Measurements from ENCODE around the gene PRMT3.
"Not testable (repeated sequence)": the region's sequence is repeated elsewhere in the genome, so short reads cannot be mapped to it uniquely, and the experiment has no call there.

The PRMT3 gene

GRCh38 chr11:20374741-20375300, 12.7 kb upstream of the PRMT3 start:
- DNase-seq (ENCODE audit: low read depth, low spot score) = no peak

GRCh38 chr11:20376162-20376730, 11.3 kb upstream of the PRMT3 start:
- no peak for DNase-seq (ENCODE audit: low read depth, low spot score)

GRCh38 chr11:20385996-20386395, 1.5 kb upstream of the PRMT3 start:
- not testable (repeated sequence) for DNase-seq (ENCODE audit: low read depth, low spot score)

- no peak for DNase-seq (ENCODE audit: low read depth, low spot score)
These were observed 860 bp downstream of the PRMT3 start for GRCh38 chr11:20388096-20389055.

- peak; percentile 15 for DNase-seq (ENCODE audit: low read depth, low spot score)
These were observed 9.8 kb downstream of the PRMT3 start for GRCh38 chr11:20397281-20397680.

GRCh38 chr11:20399498-20399897, 12.0 kb downstream of the PRMT3 start:
- no peak for DNase-seq (ENCODE audit: low read depth, low spot score)

- no peak for DNase-seq (ENCODE audit: low read depth, low spot score)
These were observed 15.5 kb downstream of the PRMT3 start for GRCh38 chr11:20403059-20403458.

GRCh38 chr11:20406484-20406883, 19.0 kb downstream of the PRMT3 start:
- DNase-seq (ENCODE audit: low read depth, low spot score) = no peak

GRCh38 chr11:20407344-20407743, 19.8 kb downstream of the PRMT3 start:
- DNase-seq (ENCODE audit: low read depth, low spot score) = no peak

- no peak for DNase-seq (ENCODE audit: low read depth, low spot score)
These were observed 27.9 kb downstream of the PRMT3 start for GRCh38 chr11:20415432-20415831.

- DNase-seq (ENCODE audit: low read depth, low spot score) = no peak
These were observed 30.3 kb downstream of the PRMT3 start for GRCh38 chr11:20417771-20418170.

GRCh38 chr11:20421946-20422345, 34.4 kb downstream of the PRMT3 start:
- no peak for DNase-seq (ENCODE audit: low read depth, low spot score)

GRCh38 chr11:20429216-20429615, 41.7 kb downstream of the PRMT3 start:
- no peak for DNase-seq (ENCODE audit: low read depth, low spot score)

GRCh38 chr11:20438637-20439036, 51.1 kb downstream of the PRMT3 start:
- DNase-seq (ENCODE audit: low read depth, low spot score) = no peak

- DNase-seq (ENCODE audit: low read depth, low spot score) = peak; percentile 1
These were observed 56.1 kb downstream of the PRMT3 start for GRCh38 chr11:20443596-20443995.

GRCh38 chr11:20444535-20444934, 57.0 kb downstream of the PRMT3 start:
- DNase-seq (ENCODE audit: low read depth, low spot score) = no peak

GRCh38 chr11:20448834-20449233, 61.3 kb downstream of the PRMT3 start:
- DNase-seq (ENCODE audit: low read depth, low spot score) = no peak

GRCh38 chr11:20450829-20451228, 63.3 kb downstream of the PRMT3 start:
- no peak for DNase-seq (ENCODE audit: low read depth, low spot score)

- DNase-seq (ENCODE audit: low read depth, low spot score) = no peak
These were observed 64.1 kb downstream of the PRMT3 start for GRCh38 chr11:20451568-20451967.

GRCh38 chr11:20452585-20452984, 65.1 kb downstream of the PRMT3 start:
- DNase-seq (ENCODE audit: low read depth, low spot score) = no peak

GRCh38 chr11:20453657-20454316, 66.3 kb downstream of the PRMT3 start:
- no peak for DNase-seq (ENCODE audit: low read depth, low spot score)
